ENCODE data around the gene SLC9A3.

GRCh38 chr5:573206-573605 lies 49.0 kb upstream of the SLC9A3 start:
- no peak for TF ChIP-seq POLR2A (IDR thresholded peaks at IDR 0.05)
- TF ChIP-seq, protein P1, sequence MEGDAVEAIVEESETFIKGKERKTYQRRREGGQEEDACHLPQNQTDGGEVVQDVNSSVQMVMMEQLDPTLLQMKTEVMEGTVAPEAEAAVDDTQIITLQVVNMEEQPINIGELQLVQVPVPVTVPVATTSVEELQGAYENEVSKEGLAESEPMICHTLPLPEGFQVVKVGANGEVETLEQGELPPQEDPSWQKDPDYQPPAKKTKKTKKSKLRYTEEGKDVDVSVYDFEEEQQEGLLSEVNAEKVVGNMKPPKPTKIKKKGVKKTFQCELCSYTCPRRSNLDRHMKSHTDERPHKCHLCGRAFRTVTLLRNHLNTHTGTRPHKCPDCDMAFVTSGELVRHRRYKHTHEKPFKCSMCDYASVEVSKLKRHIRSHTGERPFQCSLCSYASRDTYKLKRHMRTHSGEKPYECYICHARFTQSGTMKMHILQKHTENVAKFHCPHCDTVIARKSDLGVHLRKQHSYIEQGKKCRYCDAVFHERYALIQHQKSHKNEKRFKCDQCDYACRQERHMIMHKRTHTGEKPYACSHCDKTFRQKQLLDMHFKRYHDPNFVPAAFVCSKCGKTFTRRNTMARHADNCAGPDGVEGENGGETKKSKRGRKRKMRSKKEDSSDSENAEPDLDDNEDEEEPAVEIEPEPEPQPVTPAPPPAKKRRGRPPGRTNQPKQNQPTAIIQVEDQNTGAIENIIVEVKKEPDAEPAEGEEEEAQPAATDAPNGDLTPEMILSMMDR (IDR thresholded peaks at IDR 0.05): no peak
- TF ChIP-seq POLR2AphosphoS5 (IDR thresholded peaks at IDR 0.05): no peak

All from prostate gland (tissue), 2 donors.